Measurements from ENCODE around the gene LMCD1.

LMCD1 gene

GRCh38 chr3:8596321-8597218 lies 94.9 kb downstream of the LMCD1 start:
- no peak for DNase-seq

DNA sequence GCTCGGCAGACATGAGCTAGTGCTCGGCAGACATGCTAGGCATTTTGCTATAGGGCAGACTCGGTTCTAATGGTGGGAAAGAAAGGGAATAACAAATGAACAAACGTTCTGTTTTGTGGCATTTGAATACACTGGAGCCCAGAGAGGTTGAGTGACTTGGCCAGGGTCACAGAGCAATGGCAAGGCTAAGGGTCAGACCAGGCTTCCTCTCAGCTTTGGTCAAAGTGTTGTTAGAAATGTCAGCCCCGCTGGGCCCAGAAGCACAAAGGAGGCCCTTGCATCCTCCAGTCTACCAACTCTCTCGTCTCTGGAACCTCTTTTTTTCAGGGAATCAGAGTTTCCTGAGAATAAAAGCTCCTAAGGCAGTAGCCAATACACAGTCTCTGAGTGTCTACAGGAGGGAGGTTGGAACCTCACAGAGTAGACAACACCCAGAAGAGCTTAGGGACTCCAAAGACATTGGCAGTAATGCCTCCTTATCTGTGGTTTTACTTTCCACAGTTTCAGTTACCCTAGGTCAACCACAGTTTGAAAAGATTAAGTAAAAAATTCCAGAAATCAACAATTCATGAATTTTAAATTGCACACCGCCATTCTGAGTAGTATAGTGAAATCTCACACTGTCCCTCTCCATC lies 95.7 kb downstream of the LMCD1 start:
- no peak for DNase-seq

DNA sequence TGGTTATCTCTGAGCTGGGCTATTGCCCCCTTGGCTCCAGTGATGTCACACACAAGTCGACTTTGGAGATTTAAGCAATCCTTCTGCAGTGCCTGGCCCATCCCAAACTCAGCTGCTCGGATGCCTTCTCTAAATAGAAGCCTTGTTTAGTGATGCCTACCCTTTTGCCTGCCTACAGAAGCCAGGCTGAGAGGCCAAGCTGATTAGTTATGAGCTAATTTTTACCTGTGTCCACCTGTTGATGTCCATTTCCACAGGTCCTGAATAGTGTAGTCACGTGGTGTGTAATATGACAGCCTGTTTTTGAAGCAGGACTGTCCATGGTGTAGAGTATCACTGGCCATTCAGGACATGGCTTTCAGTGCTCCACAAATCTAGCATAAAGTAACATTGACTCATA lies 97.5 kb downstream of the LMCD1 start:
- no peak for DNase-seq

GRCh38 chr3:8600457-8600856 lies 98.8 kb downstream of the LMCD1 start:
- no peak for DNase-seq

- no peak for DNase-seq
Observed at GRCh38 chr3:8603115-8603710, 101.6 kb downstream of the LMCD1 start.

GRCh38 chr3:8604006-8604405 lies 102.4 kb downstream of the LMCD1 start:
- no peak for DNase-seq

- no peak for DNase-seq
Observed at GRCh38 chr3:8604988-8605387, 103.4 kb downstream of the LMCD1 start.

- no peak for DNase-seq
Observed at GRCh38 chr3:8606701-8607231, 105.1 kb downstream of the LMCD1 start.

DNA sequence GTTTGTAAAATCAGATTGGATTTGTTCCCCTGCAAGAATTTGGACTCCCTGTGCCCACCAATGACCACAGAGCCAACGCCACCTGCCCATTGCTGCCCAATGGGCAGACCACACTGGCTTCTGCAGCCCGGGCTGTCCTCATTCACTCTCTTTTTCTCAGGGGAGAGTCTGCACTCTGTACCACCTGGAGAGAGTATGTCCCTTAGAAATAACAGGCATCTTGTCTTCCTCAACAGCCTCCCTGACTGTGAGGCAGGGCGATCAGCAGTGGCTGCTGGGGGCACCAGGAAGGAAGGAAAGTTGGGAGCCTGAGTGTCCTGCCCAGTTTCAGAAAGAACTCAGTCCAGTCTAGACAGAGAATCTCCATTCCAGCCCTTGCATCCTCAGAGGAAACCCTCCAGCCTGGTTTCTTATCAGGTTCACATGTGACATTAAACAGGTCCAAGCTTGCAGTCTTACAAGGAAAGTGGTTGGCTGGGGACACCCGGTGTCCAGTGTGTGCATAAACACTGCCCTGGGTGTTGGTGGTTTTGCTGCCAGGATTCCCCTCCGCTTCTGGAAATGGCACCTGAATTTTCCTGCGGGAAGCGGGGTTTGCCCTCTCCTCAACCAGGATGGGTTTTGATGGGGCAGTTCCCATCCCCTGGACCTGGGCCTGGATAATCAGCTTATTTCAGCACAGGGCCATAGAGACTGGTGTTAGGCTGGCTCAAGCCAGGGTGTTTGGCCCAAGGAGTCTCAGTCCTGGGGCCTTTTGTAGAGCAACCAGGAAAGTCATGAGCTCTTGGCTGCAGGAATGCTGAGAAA lies 105.8 kb downstream of the LMCD1 start:
- peak; percentile 45 for DNase-seq

DNA sequence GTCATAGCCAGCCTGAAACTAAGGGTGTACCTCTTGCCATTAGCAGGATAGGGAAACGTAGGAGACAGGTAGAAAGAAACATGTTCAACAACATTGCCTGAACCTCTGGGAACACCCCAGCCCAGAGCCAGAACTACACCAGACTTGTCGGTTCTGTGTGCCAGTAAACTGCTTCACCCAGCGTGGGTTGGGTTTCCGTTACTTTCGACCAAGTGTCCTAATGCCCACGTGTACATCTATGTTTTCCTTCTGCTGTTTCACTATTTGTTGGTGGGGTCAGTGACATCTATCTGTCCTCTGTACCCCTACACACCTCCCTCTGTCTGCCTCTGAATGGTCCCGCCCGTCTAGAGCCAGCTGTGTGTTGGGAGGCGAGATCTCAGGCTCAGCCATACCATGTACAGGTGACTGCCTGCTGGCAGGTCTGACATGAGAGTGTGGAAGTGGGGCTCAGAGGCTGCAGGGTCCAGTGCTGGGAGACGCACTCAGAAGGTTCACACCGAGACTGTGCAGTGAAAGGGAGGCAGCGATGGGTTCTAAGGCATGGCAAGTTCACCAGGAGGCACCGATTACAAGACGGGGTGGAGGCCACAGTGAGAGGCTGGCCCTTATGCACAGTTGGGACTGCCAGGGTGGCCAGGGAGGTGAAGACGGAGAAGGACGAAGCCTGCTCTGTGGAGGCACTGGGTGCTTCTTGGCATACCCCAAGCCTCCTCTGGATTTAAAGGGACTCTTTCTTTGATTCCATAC lies 106.6 kb downstream of the LMCD1 start:
- DNase-seq = no peak

GRCh38 chr3:8608791-8609467 lies 107.3 kb downstream of the LMCD1 start:
- DNase-seq = no peak

DNA sequence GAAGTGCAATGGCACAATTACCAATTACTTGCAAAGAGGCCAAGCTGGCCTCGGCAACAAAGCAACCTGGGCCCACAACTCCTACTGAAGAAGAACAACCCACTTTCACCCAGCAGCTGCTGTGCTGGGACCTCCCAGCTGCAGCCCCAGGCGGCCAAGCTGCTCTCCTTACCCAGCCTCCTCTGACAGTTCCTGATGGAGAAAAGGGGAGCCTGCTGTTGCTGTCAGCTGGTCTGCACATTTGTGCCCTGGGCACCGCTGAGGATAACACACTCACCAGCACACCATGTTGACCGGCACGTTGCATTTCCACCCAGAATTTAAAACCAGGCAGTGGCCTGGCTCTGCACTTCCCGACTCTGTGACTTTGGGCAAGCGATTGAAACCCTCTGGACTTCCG lies 109.3 kb downstream of the LMCD1 start:
- DNase-seq = no peak

- no peak for DNase-seq
Observed at GRCh38 chr3:8617921-8618320, 116.3 kb downstream of the LMCD1 start.

GRCh38 chr3:8618950-8619349 lies 117.3 kb downstream of the LMCD1 start:
- no peak for DNase-seq

DNA sequence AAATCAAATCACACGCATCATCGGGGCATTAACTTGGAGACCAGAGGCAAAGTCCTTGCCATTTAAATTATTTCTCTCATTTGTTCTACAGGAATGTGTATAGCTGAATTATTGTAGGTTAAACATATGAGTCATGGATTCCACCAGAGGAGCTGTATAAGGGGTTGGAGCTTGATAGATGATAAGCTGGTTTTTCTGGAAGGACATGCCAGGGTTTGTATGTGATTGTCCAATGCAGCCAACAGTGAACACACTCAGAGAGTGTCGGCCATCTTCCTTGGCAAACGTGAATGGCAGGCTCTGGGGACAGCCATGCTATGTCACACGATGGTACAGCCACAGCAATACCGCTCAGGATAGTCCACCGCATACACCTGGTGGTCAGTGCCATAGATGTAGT lies 117.9 kb downstream of the LMCD1 start:
- no peak for DNase-seq

DNA sequence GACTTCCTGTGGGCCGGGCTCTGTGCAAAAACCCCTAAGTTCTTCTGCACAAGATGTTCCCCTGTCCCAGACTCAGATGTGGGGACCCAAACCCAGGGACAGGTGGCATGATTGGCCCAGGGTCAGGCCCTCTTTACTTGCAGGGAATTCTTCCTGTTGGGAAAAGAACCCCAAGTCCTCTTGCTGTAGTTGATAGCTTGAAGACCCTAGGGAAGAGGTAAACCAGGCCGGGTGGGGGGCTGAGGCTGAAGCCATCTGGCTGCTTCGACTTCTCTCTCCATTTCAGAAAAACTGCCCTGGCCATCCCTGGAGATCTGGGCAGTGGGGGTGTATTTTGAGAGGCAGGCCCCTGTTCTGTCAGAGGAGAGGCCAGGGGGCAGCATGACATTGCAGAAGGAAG lies 119.5 kb downstream of the LMCD1 start:
- DNase-seq = no peak

DNA sequence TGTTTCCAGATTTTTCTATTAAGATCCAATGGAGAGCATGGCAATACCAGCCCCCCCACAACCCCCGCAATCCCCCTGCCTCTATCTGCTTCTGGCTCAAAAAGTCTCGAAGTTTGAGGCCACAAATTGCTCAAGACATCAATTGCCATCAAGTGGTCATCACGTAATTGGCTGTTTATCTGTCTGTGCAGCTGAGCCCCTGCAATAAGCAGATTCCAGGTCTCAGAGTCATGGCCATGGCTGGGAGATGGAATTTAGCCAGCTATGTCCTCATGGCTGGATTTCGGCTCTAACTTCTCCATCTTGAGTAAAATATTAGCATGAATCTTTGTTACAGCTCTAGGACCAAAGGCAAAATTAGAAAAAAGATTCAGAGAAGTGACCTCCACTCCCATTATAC lies 120.2 kb downstream of the LMCD1 start:
- DNase-seq = no peak

- DNase-seq = peak; percentile 35
Observed at GRCh38 chr3:8622873-8623691, 121.5 kb downstream of the LMCD1 start.

- no peak for DNase-seq
Observed at GRCh38 chr3:8623741-8624140, 122.1 kb downstream of the LMCD1 start.
